Ectodermal cell (in vitro differentiated cells): Measurements from ENCODE around the gene FADS3.

Experiments
- H3K27ac ChIP-seq: 2 replicates; pipeline ENCODE4 v1.7.0; 2013; ENCODE audit warnings: mild to moderate bottlenecking, low read depth, low read length; ENCODE audit not compliant: insufficient read depth, poor library complexity, severe bottlenecking
- H3K27me3 ChIP-seq: 2 replicates; pipeline ENCODE4 v1.7.0; 2013; ENCODE audit warnings: mild to moderate bottlenecking, low read length; ENCODE audit not compliant: insufficient read depth, control insufficient read depth, poor library complexity, severe bottlenecking
- H3K36me3 ChIP-seq: one replicate; pipeline ENCODE4 v1.7.0; 2013; ENCODE audit warnings: low read length; ENCODE audit not compliant: control insufficient read depth, insufficient read depth
- H3K4me1 ChIP-seq: one replicate; pipeline ENCODE4 v1.7.0; 2013; ENCODE audit warnings: low read length; ENCODE audit not compliant: control insufficient read depth, insufficient read depth
- H3K4me3 ChIP-seq: 2 replicates; pipeline ENCODE4 v1.7.0; 2013; ENCODE audit warnings: low read depth, low read length, control low read depth; ENCODE audit not compliant: insufficient read depth
- H3K9me3 ChIP-seq: 2 replicates; pipeline ENCODE4 v1.7.0; 2013; ENCODE audit warnings: mild to moderate bottlenecking, low read length, moderate library complexity; ENCODE audit not compliant: control insufficient read depth
- WGBS, 2 experiments: methylation state at CpG; one replicate each; pipeline ENCODE4 v1.1.7; 2013; ENCODE audit warnings: missing lambda C conversion rate in 2 of 2; 5-methylcytosine and 5-hydroxymethylcytosine counted together

Gene FADS3

DNA sequence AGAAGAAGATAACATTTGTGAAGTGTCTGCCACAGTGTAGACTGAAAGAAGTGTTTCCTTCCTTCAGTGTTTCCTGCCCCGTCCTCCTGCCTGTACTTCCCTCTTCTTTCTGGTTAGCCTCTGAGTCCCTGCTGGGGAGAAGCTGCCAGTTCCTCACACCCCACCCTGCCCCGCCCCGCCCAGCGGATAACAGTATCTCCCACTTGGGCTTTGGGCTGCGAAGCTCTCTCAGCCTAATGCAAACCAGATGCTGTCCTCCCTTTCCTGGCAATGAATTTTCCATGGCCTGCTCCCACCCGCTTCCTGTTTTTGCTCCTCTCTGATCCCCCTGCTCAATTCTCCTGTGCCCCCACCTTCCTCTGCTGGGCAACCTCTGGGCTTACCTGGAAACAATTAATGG lies 31.2 kb upstream of the FADS3 start:
- H3K4me3 ChIP-seq, result no peak overlapping the region
- no peak overlapping the region for H3K27ac ChIP-seq
- WGBS, 2 experiments, result 73 to 77% methylated on average over 6 of the region's 6 CpGs

DNA sequence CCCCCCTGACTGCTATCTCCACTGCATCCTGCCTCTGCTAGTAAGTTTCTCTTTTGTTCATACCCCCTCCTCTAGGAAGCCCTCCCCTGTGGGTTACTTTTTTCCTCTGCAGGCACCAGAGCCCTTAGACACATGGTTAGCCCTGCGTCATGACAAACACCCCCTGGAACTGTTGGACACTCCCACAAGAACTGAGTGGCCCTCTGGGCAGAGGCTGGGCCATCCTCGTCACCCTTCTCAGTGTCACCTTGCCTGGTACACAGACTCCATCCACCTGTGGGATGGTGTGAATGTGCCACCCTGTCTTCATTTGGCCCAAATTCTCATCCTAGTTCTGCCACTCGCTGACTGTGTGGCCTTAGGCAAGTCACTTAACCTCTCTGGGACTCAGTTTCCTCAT lies 30.1 kb upstream of the FADS3 start:
- H3K4me1 ChIP-seq, result peaks cover 24% of the 10 kb centered on the region
- WGBS, 2 experiments, result 91 to 99% methylated on average over 3 of the region's 3 CpGs
- no peaks in the 10 kb centered on the region for H3K36me3 ChIP-seq
- H3K27me3 ChIP-seq, result peaks cover 23% of the 10 kb centered on the region
- H3K9me3 ChIP-seq, result no peaks in the 10 kb centered on the region
- no peak overlapping the region for H3K4me3 ChIP-seq
- no peak overlapping the region for H3K27ac ChIP-seq

More for the DNA sequence above, 31.2 kb upstream of the FADS3 start:
- Histone ChIP-seq H3K36me3 (no peaks in the 10 kb centered on the region), H3K27me3 (peaks cover 12% of the 10 kb centered on the region), H3K9me3 (no peaks in the 10 kb centered on the region), H3K4me1 (peaks cover 24% of the 10 kb centered on the region)

DNA sequence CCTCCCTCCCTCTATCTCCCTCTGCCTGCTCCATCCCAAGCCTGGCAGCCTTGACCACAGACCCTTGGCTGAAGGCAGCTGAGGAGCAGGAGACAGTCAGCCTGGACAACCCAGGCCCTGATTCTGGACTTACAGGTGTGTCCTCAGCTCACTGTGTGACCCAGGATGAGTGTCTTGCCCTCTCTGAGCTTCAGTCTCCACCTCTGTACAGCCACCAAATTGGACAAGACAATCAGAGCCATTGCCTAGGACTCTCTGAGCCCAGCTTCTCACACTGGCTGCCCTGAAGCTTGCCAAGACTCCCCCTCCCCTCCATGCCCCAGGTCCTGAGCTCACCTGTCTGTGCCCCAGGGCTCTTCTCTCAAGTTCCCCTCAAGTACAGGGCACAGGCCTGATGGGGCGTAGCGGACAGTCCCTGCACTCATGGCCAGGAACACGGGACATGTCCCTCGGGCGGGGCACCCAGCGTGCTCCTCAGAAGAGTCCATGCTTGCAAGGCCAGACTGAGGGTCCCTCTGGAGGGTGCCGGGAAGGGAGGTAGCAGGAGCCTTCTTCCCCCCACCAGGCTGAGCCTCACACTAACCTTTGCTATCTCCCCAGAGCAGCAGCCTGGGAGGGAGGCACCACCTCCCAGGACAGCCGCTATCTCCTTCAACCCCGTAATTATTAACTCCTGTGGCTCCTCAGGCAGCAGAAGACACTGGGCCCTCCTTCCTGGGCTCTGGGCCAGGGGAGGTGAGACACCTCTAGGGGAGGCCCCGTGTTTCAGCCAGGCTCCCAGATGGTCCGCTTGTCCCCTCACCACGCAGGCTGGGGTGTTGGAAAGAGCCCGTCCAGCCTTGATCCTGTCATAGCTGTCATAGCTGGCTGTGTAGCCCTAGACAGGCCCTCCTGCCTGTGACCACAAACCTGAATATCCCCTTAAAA lies 28.6 kb upstream of the FADS3 start:
- Histone ChIP-seq H3K27me3 (peaks cover 31% of the 10 kb centered on the region), H3K27ac (no peak overlapping the region), H3K4me3 (no peak overlapping the region), H3K36me3 (no peaks in the 10 kb centered on the region), H3K4me1 (peaks cover 24% of the 10 kb centered on the region), H3K9me3 (no peaks in the 10 kb centered on the region)
- 90 to 93% methylated on average over 13 of the region's 13 CpGs for WGBS, 2 experiments

DNA sequence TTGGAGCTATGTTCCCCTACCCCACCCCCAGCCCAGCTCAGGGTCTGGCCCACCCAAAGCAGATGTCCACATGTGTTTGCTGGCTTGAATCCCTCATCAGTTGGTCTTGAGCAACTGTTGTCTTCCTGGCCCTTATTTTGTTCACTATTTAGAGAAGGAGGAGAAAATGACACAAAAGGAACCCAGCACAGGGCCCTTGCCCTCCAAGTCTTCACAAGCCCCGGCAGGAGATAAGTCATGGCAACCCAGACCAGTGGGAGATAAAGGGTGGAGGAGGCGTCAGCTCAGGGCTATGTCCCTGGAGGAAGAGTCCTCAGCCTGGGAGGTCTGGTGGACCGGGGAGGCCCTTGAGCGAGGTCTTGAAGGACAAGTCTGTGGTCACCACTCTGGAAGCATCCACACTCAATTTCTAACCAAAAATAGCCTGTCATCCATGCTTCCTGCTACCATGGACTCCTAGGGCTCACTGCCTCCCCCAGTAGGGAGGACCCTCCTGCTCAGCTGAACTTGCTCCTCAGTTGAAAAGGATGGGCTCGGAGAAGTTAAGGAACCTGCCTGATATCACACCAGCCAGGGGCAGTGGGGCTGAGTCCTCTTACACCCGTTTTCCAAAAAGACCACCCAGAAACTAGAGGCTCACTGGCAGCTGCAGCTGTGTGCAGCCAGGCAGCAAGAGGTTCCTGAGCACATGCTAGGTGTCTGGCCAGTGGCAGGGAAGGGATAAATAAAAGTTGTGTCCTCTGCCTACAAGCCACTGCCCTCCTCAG lies 27.8 kb upstream of the FADS3 start:
- WGBS, 2 experiments, result 89 to 92% methylated on average over 6 of the region's 6 CpGs
- Histone ChIP-seq H3K27me3 (peaks cover 31% of the 10 kb centered on the region), H3K4me1 (peaks cover 24% of the 10 kb centered on the region), H3K9me3 (no peaks in the 10 kb centered on the region), H3K27ac (no peak overlapping the region), H3K4me3 (no peak overlapping the region), H3K36me3 (no peaks in the 10 kb centered on the region)

DNA sequence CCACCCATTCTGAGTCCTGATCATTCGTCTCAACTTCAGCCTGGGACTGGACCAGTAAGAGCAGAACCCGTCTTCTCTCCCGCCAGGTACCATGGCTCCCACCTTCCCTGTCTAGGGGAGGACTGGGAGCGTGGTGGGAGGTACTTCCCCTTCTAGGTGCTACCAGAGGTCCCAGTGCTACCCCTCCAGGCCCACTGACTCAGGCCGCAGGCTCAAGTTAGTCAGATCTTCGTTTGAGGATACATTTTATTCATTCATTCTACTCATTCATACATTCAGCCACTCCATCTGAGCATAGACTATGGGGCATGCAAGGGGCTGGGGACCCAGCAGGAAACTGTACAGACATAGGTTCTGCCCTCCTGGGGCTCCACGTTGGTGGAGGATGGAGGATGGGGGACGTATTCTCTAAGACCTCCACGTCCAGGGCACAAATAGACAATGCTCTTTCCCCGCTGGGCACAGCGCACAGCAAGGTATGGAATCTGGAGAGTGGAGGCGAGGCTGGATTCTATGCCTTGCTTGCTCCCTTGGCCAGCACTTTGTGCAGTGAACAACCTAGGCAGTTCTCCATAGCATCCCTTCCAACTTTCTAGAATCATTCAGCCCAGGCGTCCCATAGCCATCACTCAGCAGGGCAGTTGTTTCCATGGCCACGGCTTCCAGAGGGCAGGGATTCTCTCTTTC lies 27.0 kb upstream of the FADS3 start:
- Histone ChIP-seq H3K4me1 (peaks cover 17% of the 10 kb centered on the region), H3K27ac (no peak overlapping the region), H3K4me3 (no peak overlapping the region), H3K9me3 (no peaks in the 10 kb centered on the region), H3K36me3 (no peaks in the 10 kb centered on the region), H3K27me3 (peaks cover 31% of the 10 kb centered on the region)
- WGBS, 2 experiments, result 87 to 90% methylated on average over 14 of the region's 14 CpGs

DNA sequence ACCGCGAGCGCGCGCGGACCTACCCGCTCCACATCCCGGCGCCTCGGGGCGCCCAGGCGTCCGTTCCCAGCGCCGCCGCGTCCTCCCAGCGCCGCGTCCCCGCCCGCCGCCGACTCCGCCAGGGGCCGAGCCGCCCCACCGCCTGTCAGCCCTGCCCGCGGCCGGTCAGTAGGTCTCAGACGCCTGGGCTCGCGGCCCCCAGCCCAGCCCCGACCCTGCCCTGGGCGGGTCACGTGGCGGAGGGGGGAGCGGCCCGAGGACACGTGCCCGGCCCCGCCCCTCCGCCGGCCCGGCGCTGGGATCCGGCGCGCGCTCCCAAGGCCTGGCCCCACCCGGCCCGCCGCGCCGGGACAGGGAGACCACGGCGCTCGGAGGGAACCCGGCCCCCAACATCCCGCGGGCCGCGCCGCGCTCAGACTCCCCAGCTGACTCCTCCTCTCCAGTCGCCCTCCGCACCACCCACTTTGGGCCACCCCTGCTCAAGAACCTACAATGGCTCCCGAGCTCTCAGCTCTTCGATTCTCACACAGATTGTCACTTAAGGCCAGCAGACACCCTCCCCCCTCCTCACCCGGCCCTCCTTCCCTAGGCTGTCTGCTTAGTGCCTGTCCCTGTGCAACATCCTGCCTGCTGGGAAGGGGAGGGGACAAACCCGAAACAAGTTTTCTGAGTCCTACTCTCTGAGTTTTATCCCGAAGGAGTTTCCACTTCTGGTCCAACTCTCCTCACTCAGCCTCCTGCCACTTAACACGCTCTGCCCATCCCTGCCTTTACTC lies 26.2 kb upstream of the FADS3 start, which contains the start of gene RAB3IL1:
TSS of gene RAB3IL1 (minus strand) at position 233 of the 776 bp plus-strand sequence. CDS start at position 34, 199 bp downstream.
- H3K4me3 ChIP-seq, result peak within 1 kb of the TSS; percentile 38
- H3K4me1 ChIP-seq, result peaks cover 8% of the 10 kb centered on the region
- H3K36me3 ChIP-seq, result no peaks in the 10 kb centered on the region
- H3K27ac ChIP-seq, result no peak within 1 kb of the TSS
- no peaks in the 10 kb centered on the region for H3K9me3 ChIP-seq
- WGBS, 2 experiments, result 4% methylated on average over 74 of the region's 74 CpGs
- H3K27me3 ChIP-seq, result peaks cover 31% of the 10 kb centered on the region

DNA sequence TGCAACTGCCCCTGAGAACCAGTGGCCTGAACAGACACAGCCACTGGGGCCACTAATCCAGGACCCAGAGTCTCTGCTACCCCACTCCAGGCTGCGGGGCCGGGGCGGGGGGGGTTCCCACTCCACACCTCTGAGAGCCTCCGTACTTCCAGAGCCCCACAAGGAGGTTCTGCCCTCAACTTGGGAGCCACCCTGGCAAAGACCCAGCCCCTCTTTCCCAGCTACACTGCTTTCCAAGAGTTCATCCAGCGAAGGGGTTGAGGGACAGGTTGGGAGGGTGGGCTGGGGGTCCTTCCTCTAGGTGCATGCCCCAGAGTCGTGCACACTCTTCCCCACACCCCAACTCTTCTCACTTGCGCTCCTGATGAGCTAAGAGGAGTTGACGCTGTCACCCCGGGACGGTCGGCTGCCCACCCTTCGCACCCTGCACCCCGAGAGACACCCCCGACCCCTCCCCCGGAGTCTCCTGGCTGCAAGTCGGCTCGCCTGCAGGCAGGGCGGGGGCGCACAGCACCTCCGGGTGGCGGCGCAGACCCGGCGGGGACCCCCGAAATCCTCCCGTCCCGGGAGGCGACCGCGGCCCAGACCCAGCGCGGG lies 25.5 kb upstream of the FADS3 start:
- no peaks in the 10 kb centered on the region for H3K36me3 ChIP-seq
- peaks cover 6% of the 10 kb centered on the region for H3K4me1 ChIP-seq
- H3K27me3 ChIP-seq, result peaks cover 31% of the 10 kb centered on the region
- 17 to 18% methylated on average over 32 of the region's 32 CpGs for WGBS, 2 experiments
- peak overlapping the region; percentile 38 for H3K4me3 ChIP-seq
- H3K27ac ChIP-seq, result no peak overlapping the region
- no peaks in the 10 kb centered on the region for H3K9me3 ChIP-seq

DNA sequence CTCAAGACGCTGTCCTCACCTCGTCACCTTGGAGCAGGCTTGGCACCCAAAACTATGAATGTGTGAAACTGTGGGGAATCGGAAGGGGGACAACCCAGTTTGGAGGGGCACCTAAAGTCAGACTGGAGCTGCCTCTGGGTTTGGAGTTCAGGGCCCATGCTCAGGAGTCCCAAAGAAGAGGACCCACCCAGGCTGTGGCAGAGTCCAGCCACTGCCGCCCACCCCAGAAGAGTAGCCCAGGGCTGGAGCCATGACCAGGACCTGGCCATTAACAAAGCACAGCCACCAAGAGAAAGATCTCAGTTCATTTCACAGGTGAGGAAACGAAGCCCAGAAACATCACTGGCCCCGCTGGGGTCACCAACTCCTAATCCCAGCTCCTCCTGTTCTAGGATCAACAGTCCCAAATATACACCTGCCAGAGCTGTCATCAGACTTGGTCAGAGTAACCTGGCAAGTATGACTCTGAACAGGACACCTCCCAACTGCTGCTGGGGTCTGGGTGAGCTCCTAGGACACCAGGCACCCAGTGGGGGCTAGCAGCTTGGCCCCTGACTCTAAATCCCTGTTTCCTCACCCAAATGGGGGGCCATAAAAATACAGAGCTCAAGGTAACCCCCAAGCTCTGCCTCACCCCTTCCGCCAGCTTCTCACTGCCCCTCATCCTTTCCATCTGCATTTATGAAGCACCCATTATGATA lies 23.3 kb upstream of the FADS3 start:
- WGBS, 2 experiments, result 92 to 96% methylated on average over 7 of the region's 7 CpGs
- peaks cover 31% of the 10 kb centered on the region for H3K27me3 ChIP-seq
- no peak overlapping the region for H3K27ac ChIP-seq
- H3K9me3 ChIP-seq, result no peaks in the 10 kb centered on the region
- no peaks in the 10 kb centered on the region for H3K36me3 ChIP-seq
- H3K4me3 ChIP-seq, result no peak overlapping the region
- peaks cover 6% of the 10 kb centered on the region for H3K4me1 ChIP-seq
